T-helper 9 cell (primary cell): Measurements from ENCODE around the gene PAPSS2.

ENCODE experiments used
- DNase-seq: peaks from one replicate; pipeline ENCODE4 v3.0.0-alpha.2; 2020

Gene PAPSS2

GRCh38 chr10:87753995-87754866 is 94.6 kb downstream of the PAPSS2 start:
- DNase-seq, result no peak

GRCh38 chr10:87757685-87758084 is 98.0 kb downstream of the PAPSS2 start:
- no peak for DNase-seq

DNA sequence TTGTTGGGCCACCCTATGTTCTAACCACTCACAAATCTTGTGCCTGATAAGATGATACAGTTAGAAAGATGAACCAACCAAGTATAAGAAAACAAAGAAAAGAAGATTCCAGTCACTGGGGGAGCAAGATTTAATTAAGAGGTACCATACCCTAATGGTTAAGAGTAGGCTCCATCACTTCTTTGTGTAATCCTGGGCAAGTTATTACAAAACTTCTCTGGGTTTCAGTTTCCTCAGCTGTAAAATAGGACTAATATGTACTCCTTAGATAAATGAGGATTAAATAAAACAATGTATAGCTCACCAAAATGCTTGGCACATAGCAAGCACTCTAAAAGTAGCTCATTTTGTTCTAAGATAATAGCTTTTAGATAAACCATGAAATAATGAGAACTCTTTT is 99.9 kb downstream of the PAPSS2 start:
- DNase-seq, result no peak

DNA sequence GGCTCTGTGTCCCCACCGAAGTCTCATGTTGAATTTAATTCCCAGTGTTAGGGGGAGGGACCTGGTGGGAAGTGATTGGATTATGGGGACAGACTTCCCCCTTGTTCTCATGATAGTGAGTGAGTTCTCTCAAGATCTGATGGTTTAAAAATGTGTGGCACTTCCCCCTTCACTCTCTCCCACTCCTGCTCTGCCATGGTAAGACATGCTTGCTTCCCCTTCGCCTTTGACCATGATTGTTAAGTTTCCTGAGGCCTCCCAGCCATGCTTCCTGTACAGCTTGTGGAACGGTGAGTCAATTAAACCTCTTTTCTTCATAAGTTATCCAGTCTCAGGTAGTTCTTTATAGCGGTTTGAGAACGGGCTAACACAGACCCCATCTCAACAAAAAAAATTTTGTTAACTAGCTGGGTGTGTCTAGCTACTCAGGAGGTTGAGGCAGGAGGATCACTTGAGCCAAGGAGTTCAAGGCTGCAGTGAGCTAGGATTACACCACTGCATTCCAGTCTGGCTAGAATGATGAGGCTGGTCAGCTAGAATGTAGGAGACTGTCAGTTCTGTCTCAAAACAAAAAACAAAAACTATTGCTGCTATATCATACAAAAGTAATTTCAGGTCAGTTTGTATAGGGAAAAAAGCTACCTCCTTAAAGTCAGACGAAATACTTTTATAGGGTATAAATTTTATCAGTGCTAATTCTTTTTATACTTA is 100.7 kb downstream of the PAPSS2 start:
- no peak for DNase-seq

DNA sequence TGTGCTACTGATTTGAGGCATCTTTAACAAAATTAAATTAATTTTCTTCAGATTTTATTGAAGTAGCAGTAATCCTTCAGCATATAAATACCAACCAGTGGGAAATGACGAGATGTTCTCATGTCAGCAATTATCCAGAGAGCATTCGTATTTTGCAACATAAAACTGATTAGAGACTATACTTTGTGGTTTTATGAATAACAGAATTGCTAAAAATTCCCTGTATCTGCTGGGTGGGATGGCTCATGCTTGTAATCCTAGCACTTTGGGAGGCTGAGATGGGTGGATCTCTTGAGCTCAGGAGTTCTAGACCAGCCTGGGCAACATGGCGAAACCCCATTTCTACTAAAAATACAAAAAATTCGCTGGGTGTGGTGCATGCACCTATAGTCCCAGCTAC is 101.5 kb downstream of the PAPSS2 start:
- DNase-seq, result no peak

DNA sequence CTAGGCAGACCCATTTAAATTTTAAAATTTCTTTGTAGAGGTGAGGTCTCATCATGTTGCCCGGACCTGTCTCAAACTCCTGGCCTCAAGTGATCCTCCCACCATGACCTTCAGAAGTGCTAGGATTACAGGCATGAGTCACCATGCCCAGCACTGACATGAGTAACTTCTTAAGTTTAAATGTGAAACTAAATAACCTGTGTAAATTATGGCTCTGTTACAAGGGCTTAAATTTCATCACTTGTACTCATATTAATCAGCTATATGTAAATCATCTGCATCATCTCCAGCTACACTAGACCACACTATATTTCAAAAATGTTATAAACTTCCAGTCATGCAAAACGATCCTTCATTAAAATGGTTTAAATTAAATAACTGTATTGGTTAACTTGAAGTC is 102.2 kb downstream of the PAPSS2 start:
- DNase-seq, result no peak

- DNase-seq, result no peak
Measured at GRCh38 chr10:87763086-87763861, 103.6 kb downstream of the PAPSS2 start.

DNA sequence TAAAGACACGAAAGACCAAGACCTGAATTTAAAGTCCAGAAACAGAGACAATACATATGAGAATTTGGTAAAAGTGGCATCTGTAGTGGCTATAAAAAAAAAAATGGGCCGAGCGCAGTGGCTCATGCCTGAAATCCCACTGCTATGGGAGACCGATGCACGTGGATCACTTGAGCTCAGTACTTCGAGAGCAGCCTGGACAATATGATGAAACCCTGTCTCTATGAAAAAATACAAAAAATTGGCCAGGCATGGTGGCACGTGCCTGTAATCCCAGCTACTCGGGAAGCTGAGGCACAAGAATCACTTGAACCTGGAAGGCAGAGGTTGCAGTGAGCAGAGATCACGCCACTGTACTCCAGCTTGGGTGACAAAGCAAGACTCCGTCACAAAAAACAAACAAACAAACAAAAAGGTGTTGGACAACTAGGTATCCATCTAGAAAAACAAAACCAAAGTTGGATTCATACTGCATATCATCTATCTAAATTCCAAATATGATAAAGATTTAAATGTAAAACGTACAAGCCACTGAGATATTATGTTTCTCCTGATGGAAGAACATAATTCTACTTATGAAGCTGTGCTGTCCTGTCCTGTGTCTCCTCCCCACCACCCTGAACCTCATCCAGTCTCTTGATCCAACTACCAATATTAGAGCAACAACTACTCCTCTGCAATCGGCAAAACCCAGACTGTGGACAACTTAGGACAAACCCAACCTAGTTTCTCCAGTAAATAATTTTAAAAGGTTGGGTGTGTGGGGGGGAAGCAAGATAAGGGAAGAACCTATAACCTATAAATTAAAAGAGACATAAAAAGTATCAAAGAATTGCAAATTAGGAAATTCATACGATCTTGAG is 104.6 kb downstream of the PAPSS2 start:
- DNase-seq, result no peak

GRCh38 chr10:87765666-87766376 is 106.1 kb downstream of the PAPSS2 start:
- DNase-seq, result no peak

DNA sequence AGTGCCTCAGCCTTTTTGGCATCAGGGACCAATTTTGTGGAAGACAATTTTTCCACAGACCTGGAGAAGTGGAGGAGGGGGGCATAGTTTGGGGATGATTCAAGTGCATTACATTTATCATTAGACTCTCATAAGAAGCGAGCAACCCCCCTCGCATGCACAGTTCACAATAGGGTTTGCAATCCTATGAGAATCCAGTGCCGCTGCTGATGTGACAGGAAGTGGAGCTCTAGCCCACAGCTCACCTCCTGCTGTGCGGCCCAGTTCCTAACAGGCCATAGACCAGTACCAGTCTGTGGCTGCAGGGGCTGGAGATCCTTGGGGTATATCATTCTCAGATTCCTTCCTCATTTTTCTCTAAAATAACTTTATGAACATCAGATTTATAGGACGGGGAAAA is 107.6 kb downstream of the PAPSS2 start:
- no peak for DNase-seq

DNA sequence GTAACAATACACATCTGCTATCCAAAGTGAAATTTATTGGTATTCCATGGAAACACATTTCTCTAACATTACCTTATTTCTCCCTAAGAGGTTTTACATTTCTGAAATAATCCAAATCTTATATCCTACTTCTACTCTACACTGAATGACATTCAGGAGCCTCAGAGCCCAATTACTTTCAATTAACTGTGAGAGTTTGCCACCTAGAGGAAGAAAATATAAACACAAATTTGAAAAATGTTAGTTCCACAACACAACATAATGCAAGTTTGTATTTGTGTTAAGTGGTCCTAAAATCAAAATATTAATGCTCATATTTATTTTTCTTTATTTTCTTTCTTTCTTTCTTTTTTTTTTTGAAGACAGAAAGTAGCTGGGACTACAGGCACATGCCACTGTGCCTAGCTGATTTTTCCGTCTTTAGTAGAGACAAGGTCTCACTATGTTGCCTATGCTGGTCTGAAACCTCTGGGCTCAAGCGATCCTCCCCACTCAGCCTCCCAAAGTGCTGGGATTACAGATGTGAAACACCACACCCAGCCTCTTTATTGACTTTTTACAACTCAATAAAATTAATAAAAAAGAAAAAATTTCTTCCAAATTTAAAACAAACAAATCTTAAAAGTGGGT is 112.3 kb downstream of the PAPSS2 start:
- DNase-seq, result no peak

DNA sequence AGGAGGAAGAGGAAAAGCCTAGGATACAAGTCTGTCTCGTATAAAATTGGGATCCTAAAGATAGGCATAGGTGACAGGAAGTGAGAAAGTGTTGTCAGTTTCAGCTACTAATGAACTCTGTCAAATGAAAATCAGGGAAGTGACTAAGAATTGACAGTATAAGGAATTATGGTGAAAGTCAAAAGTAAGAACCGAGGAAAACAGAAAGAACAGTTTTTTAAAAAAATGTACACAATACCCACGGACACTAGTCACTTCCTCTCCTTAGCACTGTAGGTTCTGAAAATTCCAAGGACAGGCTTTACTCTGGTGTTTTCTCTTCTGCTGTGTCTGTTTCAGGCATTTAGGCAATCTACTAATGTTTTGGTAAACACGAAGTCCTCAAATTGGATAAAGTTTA is 116.1 kb downstream of the PAPSS2 start:
- DNase-seq, result no peak

DNA sequence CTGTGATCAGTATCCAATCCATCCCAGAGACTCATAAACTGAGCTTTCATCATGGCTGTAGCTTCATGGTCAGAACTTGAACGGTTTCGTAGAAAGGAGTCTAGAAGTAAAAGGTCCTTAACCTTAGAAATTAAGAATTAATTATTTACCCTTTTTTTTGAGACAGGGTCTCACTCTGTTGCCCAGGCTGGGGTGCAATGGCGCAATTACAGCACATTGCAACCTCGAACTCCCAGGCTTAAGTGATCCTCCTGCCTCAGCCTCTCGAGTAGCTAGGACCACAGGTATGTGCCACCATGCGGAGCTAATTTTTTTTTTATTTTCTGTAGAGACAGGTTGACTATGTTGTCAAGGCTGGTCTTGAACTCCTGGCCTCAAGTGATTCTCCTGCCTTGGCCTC is 116.7 kb downstream of the PAPSS2 start:
- no peak for DNase-seq

DNA sequence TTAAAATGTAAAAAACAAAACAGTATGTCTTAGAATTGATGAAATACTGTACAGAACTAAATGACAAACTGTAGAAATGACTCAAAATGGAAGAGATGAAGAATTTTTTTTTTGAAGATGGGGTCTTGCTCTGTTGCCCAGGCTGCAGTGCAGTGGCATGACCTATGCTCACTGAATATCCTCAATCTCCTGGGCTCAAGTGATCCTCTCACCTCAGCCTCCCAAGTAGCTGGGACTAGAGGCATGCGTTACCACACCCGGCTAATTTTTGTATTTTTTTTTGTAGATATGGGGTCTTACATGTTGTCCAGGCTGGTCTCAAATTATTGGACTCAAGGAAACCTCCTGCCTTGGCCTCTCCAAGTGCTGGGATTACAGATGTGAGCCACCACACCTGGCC is 121.9 kb downstream of the PAPSS2 start:
- DNase-seq, result no peak

GRCh38 chr10:87782721-87783120 is 123.0 kb downstream of the PAPSS2 start:
- no peak for DNase-seq

DNA sequence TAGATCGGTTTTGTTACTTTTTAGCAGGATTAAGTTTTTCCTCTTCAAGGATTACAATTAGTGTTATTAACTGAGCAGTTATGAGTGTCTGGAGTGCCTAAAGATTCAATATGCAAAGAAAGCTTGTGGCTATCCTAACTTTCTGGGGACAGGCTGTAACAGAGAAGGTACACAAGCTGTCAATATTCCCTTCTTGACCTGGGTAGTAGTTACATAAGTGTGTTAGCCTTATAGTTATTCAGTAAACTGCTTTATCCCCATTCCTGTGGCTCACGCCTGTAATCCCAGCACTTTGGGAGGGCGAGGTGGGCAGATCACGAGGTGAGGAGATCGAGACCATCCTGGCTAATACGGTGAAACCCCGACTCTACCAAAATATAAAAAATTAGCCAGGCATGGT is 126.7 kb downstream of the PAPSS2 start:
- no peak for DNase-seq

DNA sequence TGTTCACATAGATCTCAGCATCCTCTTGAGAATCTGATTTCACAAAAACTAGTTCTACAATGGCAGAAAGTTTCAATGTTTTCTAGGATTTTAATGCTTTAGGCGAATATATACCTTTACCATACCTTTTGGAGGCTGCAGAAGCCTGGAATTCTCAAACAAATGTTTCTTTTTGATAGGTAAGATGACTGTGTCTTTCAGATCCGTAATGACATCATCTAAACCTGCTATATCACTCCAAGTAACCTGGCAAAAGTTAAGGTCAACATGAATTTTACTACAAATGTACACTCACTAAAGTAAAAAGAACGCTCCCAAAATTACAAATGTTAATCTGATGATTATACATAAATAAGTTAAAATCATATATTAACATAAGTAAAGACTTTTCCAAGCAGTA is 130.5 kb downstream of the PAPSS2 start:
- no peak for DNase-seq

- DNase-seq, result no peak
Measured at GRCh38 chr10:87794285-87794684, 134.6 kb downstream of the PAPSS2 start.
